ENCODE data around the gene WBP4. TPM values are rescaled to one million over a fixed set of nuclear protein-coding genes. Genes with fewer than 3 reads are reported as not detected.

Gene WBP4
- total RNA-seq, 1 donor from 2014 or later, result 11.0 TPM

GRCh38 chr13:41026788-41027187 is 34.5 kb upstream of the WBP4 start:
- no peak for DNase-seq (ENCODE audit: low spot score, unreplicated experiment)
- H3K27ac Mint-ChIP-seq, result no peak overlapping the region
- H3K27me3 Mint-ChIP-seq, result no peaks in the 10 kb centered on the region
- peaks cover 11% of the 10 kb centered on the region for H3K36me3 Mint-ChIP-seq (ENCODE audit: insufficient read depth)
- no peak overlapping the region for H3K4me3 Mint-ChIP-seq (ENCODE audit: low read depth)
- H3K9me3 Mint-ChIP-seq (ENCODE audit: low read depth), result no peaks in the 10 kb centered on the region
- H3K4me1 Mint-ChIP-seq (ENCODE audit: low read depth), result peaks cover 37% of the 10 kb centered on the region
- TF ChIP-seq CTCF (IDR thresholded peaks at IDR 0.05; ENCODE audit: unreplicated experiment), result no peak

- DNase-seq (ENCODE audit: low spot score, unreplicated experiment), result no peak
- no peak overlapping the region for H3K4me3 Mint-ChIP-seq (ENCODE audit: low read depth)
- no peaks in the 10 kb centered on the region for H3K27me3 Mint-ChIP-seq
- peaks cover 9% of the 10 kb centered on the region for H3K36me3 Mint-ChIP-seq (ENCODE audit: insufficient read depth)
- no peak for TF ChIP-seq CTCF (IDR thresholded peaks at IDR 0.05; ENCODE audit: unreplicated experiment)
- peaks cover 36% of the 10 kb centered on the region for H3K4me1 Mint-ChIP-seq (ENCODE audit: low read depth)
- H3K9me3 Mint-ChIP-seq (ENCODE audit: low read depth), result no peaks in the 10 kb centered on the region
- no peak overlapping the region for H3K27ac Mint-ChIP-seq
Observed at GRCh38 chr13:41028051-41028450, 33.3 kb upstream of the WBP4 start.

GRCh38 chr13:41029629-41030028 is 31.7 kb upstream of the WBP4 start:
- Mint-ChIP-seq H3K4me1 (ENCODE audit: low read depth) (peaks cover 26% of the 10 kb centered on the region), H3K9me3 (ENCODE audit: low read depth) (no peaks in the 10 kb centered on the region), H3K4me3 (ENCODE audit: low read depth) (no peak overlapping the region), H3K27ac (peak overlapping the region; percentile 18), H3K27me3 (no peaks in the 10 kb centered on the region), H3K36me3 (ENCODE audit: insufficient read depth) (peaks cover 9% of the 10 kb centered on the region)
- no peak for TF ChIP-seq CTCF (IDR thresholded peaks at IDR 0.05; ENCODE audit: unreplicated experiment)
- DNase-seq (ENCODE audit: low spot score, unreplicated experiment), result no peak

- no peak overlapping the region for H3K27ac Mint-ChIP-seq
- H3K27me3 Mint-ChIP-seq, result no peaks in the 10 kb centered on the region
- H3K4me3 Mint-ChIP-seq (ENCODE audit: low read depth), result no peak overlapping the region
- H3K9me3 Mint-ChIP-seq (ENCODE audit: low read depth), result no peaks in the 10 kb centered on the region
- peaks cover 11% of the 10 kb centered on the region for H3K4me1 Mint-ChIP-seq (ENCODE audit: low read depth)
- TF ChIP-seq CTCF (IDR thresholded peaks at IDR 0.05; ENCODE audit: unreplicated experiment), result no peak
- peaks cover 13% of the 10 kb centered on the region for H3K36me3 Mint-ChIP-seq (ENCODE audit: insufficient read depth)
- DNase-seq (ENCODE audit: low spot score, unreplicated experiment), result no peak
Observed at GRCh38 chr13:41032691-41033376, 28.5 kb upstream of the WBP4 start.

GRCh38 chr13:41034382-41034781 is 26.9 kb upstream of the WBP4 start:
- DNase-seq (ENCODE audit: low spot score, unreplicated experiment), result no peak
- H3K9me3 Mint-ChIP-seq (ENCODE audit: low read depth), result no peaks in the 10 kb centered on the region
- no peak for TF ChIP-seq CTCF (IDR thresholded peaks at IDR 0.05; ENCODE audit: unreplicated experiment)
- H3K27ac Mint-ChIP-seq, result no peak overlapping the region
- H3K4me1 Mint-ChIP-seq (ENCODE audit: low read depth), result peaks cover 7% of the 10 kb centered on the region
- H3K27me3 Mint-ChIP-seq, result no peaks in the 10 kb centered on the region
- H3K36me3 Mint-ChIP-seq (ENCODE audit: insufficient read depth), result peaks cover 12% of the 10 kb centered on the region
- no peak overlapping the region for H3K4me3 Mint-ChIP-seq (ENCODE audit: low read depth)

Measured in progenitor cell of endocrine pancreas (in vitro differentiated cells).